HTR-8/SVneo (cell line): Measurements from ENCODE around the gene ZNF239.
"Not testable (repeated sequence)": the region's sequence is repeated elsewhere in the genome, so short reads cannot be mapped to it uniquely, and the experiment has no call there.

Source experiments
- DNase-seq: peaks from one replicate; pipeline ENCODE4 v3.0.0; 2011; ENCODE audit warnings: low spot score, mixed read lengths; ENCODE audit not compliant: insufficient read length
- FAIRE-seq: peaks from 2 replicates; lab custom pipeline; 2011; peaks lifted over from hg19 to GRCh38; lab: Jason Lieb, UNC

The ZNF239 gene

GRCh38 chr10:43585046-43585445 lies 10.6 kb upstream of the ZNF239 start:
- no peak for FAIRE-seq
- no peak for DNase-seq

GRCh38 chr10:43584051-43584450 lies 9.6 kb upstream of the ZNF239 start:
- no peak for FAIRE-seq
- no peak for DNase-seq

- FAIRE-seq (no peak), DNase-seq (no peak)
These were observed 2.2 kb upstream of the ZNF239 start for GRCh38 chr10:43576580-43576979.

- DNase-seq = no peak
- FAIRE-seq = no peak
These were observed 1.6 kb upstream of the ZNF239 start for GRCh38 chr10:43576062-43576461.

GRCh38 chr10:43574906-43575305 lies 490 bp upstream of the ZNF239 start:
- no peak for DNase-seq
- peak; percentile 9 for FAIRE-seq

- DNase-seq (no peak), FAIRE-seq (no peak)
These were observed 991 bp downstream of the ZNF239 start for GRCh38 chr10:43573250-43574000.

- no peak for DNase-seq
- no peak for FAIRE-seq
These were observed 3.4 kb downstream of the ZNF239 start for GRCh38 chr10:43570971-43571370.

- FAIRE-seq = no peak
- no peak for DNase-seq
These were observed 4.7 kb downstream of the ZNF239 start for GRCh38 chr10:43569681-43570080.

- DNase-seq (no peak), FAIRE-seq (no peak)
These were observed 17.2 kb downstream of the ZNF239 start for GRCh38 chr10:43557214-43557613.

- DNase-seq, FAIRE-seq: not testable (repeated sequence)
These were observed 30.7 kb downstream of the ZNF239 start for GRCh38 chr10:43543746-43544145.

GRCh38 chr10:43524434-43525247 lies 49.8 kb downstream of the ZNF239 start:
- FAIRE-seq (peak; percentile 42), DNase-seq (no peak)
